K562 (cell line): ENCODE results near the gene HELZ. TPM values are rescaled to one million over a fixed set of nuclear protein-coding genes. Genes with fewer than 3 reads are reported as not detected.

ENCODE experiments used
- ATAC-seq: fragments of 200-7000 bp; cut with Tn5 transposase; 3 replicates; pipeline ENCODE4 v1.9.1; 2020; ENCODE audit warnings: moderate library complexity
- BruUV-seq: library from RNA; stranded (reverse); fragments of 400-500 nt; replicated peaks from 2 replicates; lab custom pipeline; 2021; lab: Mats Ljungman, UMichigan
- CTCF ChIA-PET: fragments of 300-600 bp; formaldehyde crosslinking; extraction: SDS; loops from one replicate; lab custom pipeline; 2021; ENCODE audit warnings: low intra/inter-chr PET ratio; lab: Yijun Ruan, JAX
- POLR2A ChIA-PET: fragments of 300-600, 350-650 bp; sonication (Branson Sonifier 250); formaldehyde crosslinking; extraction: SDS; loops from one replicate; lab custom pipeline; 2021; ENCODE audit warnings: antibody characterized with exemption, inconsistent platforms; lab: Yijun Ruan, JAX
- DNase-seq, 4 experiments: peaks; one replicate each; pipeline versions ENCODE4 v3.0.0 to v3.0.0-alpha.2; 2011 to 2018; ENCODE audit warnings: low spot score in 3 of 4, mixed read lengths in 3 of 4; ENCODE audit errors: extremely low read depth in 1 of 4
- FAIRE-seq: peaks from 2 replicates; lab custom pipeline; 2011; peaks lifted over from hg19 to GRCh38; lab: Jason Lieb, UNC
- H2AFZ ChIP-seq: 2 replicates; pipeline ENCODE4 v1.6.0; 2011; ENCODE audit warnings: low read depth, low read length, control low read depth, inconsistent platforms
- H3K27ac ChIP-seq: fragments of 200-600 bp; 3 replicates; pipeline ENCODE4 v1.8.0; 2011; ENCODE audit warnings: low read depth, mild to moderate bottlenecking, control low read depth, inconsistent platforms, low read length, moderate library complexity, mixed read lengths; ENCODE audit errors: extremely low read depth
- H3K27me3 ChIP-seq, 2 experiments: fragments of 300-600 bp in 1 of 2; 2 replicates in 1 of 2; 3 replicates in 1 of 2; pipeline versions ENCODE4 v1.6.0 to v1.8.0; 2011; ENCODE audit warnings: inconsistent platforms in 2 of 2, low read length in 2 of 2, mild to moderate bottlenecking in 1 of 2, mixed read lengths in 1 of 2, moderate library complexity in 1 of 2; ENCODE audit not compliant: control insufficient read depth in 2 of 2, insufficient read depth in 2 of 2
- H3K36me3 ChIP-seq: fragments of 300-600 bp; 3 replicates; pipeline ENCODE4 v1.8.0; 2011; ENCODE audit warnings: mild to moderate bottlenecking, low read length, inconsistent platforms; ENCODE audit not compliant: control insufficient read depth, insufficient read depth
- H3K4me1 ChIP-seq, 2 experiments: fragments of 200-600 bp in 1 of 2; replicated peaks in 1 of 2; 2 replicates in 1 of 2; 3 replicates in 1 of 2; pipeline versions ENCODE4 v1.5.1 to v1.8.0; 2011; ENCODE audit warnings: inconsistent platforms in 2 of 2, low read length in 2 of 2, mild to moderate bottlenecking in 1 of 2, mixed read lengths in 1 of 2, moderate library complexity in 1 of 2; ENCODE audit not compliant: control insufficient read depth in 2 of 2, insufficient read depth in 2 of 2
- H3K4me2 ChIP-seq: 2 replicates; pipeline ENCODE4 v1.6.1; 2011; ENCODE audit warnings: low read length, control low read depth, inconsistent platforms, mixed read lengths; ENCODE audit not compliant: insufficient read depth
- H3K4me3 ChIP-seq: fragments of 200-600 bp; sonication (generic), shearing (Covaris generic); 2 replicates; pipeline ENCODE4 v1.5.1; 2016; ENCODE audit warnings: control low read depth, inconsistent platforms
- H3K79me2 ChIP-seq: fragments of 200-600 bp; 3 replicates; pipeline ENCODE4 v1.8.0; 2011; ENCODE audit warnings: low read length, inconsistent platforms; ENCODE audit not compliant: control insufficient read depth, insufficient read depth
- H3K9ac ChIP-seq, 2 experiments: 2 replicates each; pipeline versions ENCODE4 v1.6.0 to v1.6.1; 2011; ENCODE audit warnings: low read depth in 2 of 2, low read length in 2 of 2, control low read depth in 1 of 2, inconsistent platforms in 1 of 2, mild to moderate bottlenecking in 1 of 2, mixed read lengths in 1 of 2; ENCODE audit not compliant: insufficient read depth in 1 of 2
- H3K9me1 ChIP-seq: one replicate; pipeline ENCODE4 v1.6.0; 2011; ENCODE audit warnings: inconsistent platforms, mild to moderate bottlenecking, low read length, moderate library complexity; ENCODE audit not compliant: control insufficient read depth, insufficient read depth
- H3K9me3 ChIP-seq: replicated peaks from 2 replicates; pipeline ENCODE4 v1.5.1; 2011; ENCODE audit warnings: low read depth, low read length, inconsistent platforms; ENCODE audit not compliant: control insufficient read depth, insufficient read depth
- H4K20me1 ChIP-seq: replicated peaks from 2 replicates; pipeline ENCODE4 v1.6.1; 2011; ENCODE audit warnings: low read length, inconsistent platforms, mixed read lengths; ENCODE audit not compliant: control insufficient read depth, insufficient read depth
- CEBPG ChIP-seq, 3 experiments: fragments of 200-800 bp in 1 of 3; sonication (Bioruptor generic) in 1 of 3; sonication (generic) in 1 of 3; formaldehyde crosslinking in 1 of 3; IDR thresholded peaks in 2 of 3; conservative IDR thresholded peaks in 1 of 3; 2 replicates each; pipeline versions ENCODE4 v1.6.1 to v1.8.0; 2016 to 2022; ENCODE audit warnings: missing compliant biosample characterization in 2 of 3, missing genetic modification characterization in 2 of 3, mild to moderate bottlenecking in 1 of 3, missing genetic modification reagents in 1 of 3
- CUX1 ChIP-seq: fragments of 200-800 bp; sonication (Bioruptor generic); IDR thresholded peaks from 2 replicates; pipeline ENCODE4 v1.6.1; 2016; ENCODE audit warnings: missing genetic modification characterization, missing compliant biosample characterization
- DDX20 ChIP-seq: fragments of 450-650 bp; IDR thresholded peaks from 2 replicates; pipeline ENCODE4 v1.6.1; 2016; ENCODE audit warnings: missing genetic modification characterization, low read depth, mild to moderate bottlenecking, missing compliant biosample characterization, moderate library complexity
- POU5F1 ChIP-seq: fragments of 150-350 bp; IDR thresholded peaks from 2 replicates; pipeline ENCODE4 v1.6.1; 2014; ENCODE audit warnings: borderline replicate concordance, low read length, low read depth, mild to moderate bottlenecking; ENCODE audit not compliant: partially characterized antibody
- TEAD4 ChIP-seq, 2 experiments: sonication (generic) in 1 of 2; formaldehyde crosslinking in 1 of 2; IDR thresholded peaks; 2 replicates each; pipeline versions ENCODE4 v1.6.1 to v1.8.0; 2012 to 2022; ENCODE audit warnings: borderline replicate concordance in 1 of 2, inconsistent platforms in 1 of 2, low read length in 1 of 2, mild to moderate bottlenecking in 1 of 2, missing genetic modification reagents in 1 of 2
- ZNF124 ChIP-seq: sonication (generic); formaldehyde crosslinking; IDR thresholded peaks from 2 replicates; pipeline ENCODE4 v1.8.1; 2022; ENCODE audit warnings: missing genetic modification reagents
- in situ Hi-C: fragments of 300-500 bp; cut with MboI; formaldehyde crosslinking; loops from 4 replicates; pipeline ENCODE4 v1.15.0; 2018; ENCODE audit warnings: inconsistent platforms, mixed read lengths
- intact Hi-C: fragments of 100-400 bp; cut with micrococcal nuclease; formaldehyde crosslinking; loops from 2 replicates; pipeline ENCODE4 v1.14.2; 2022
- polyA plus RNA-seq, 8 experiments: library from polyadenylated mRNA; depleted of rRNA in 4 of 8; stranded (reverse) in 5 of 8; unstranded in 3 of 8; fragments of >200 nt; fragmentation: Nextera tagmentation in 2 of 8; fragmentation: Illumina TruSeq in 1 of 8; extraction: Ambion mirVana in 2 of 8; extraction: Trizol in 1 of 8; gene quantifications; 2 replicates each; pipeline versions ENCODE4 v1.2.1 to v1.2.3, GENCODE V29; 2011 to 2014; ENCODE audit warnings: inconsistent platforms in 1 of 8, missing spikeins in 1 of 8
- total RNA-seq, 7 experiments: library from RNA; depleted of rRNA in 6 of 7; stranded (reverse); fragments of >200 nt in 6 of 7; fragmentation: Illumina TruSeq in 2 of 7; extraction: Trizol in 2 of 7; gene quantifications; 2 replicates each; pipeline versions ENCODE4 v1.2.1 to v1.2.3, GENCODE V29; 2011 to 2021; ENCODE audit warnings: low replicate concordance in 1 of 7
- TF ChIP-seq, protein P1 (sequence below), 2 experiments: fragments of 450-650 bp in 1 of 2; sonication (generic) in 1 of 2; formaldehyde crosslinking in 1 of 2; IDR thresholded peaks in 1 of 2; conservative IDR thresholded peaks in 1 of 2; 2 replicates each; pipeline versions ENCODE4 v1.6.1 to v1.8.1; 2016 to 2023; ENCODE audit warnings: mild to moderate bottlenecking in 2 of 2, moderate library complexity in 2 of 2, inconsistent platforms in 1 of 2, missing genetic modification reagents in 1 of 2

The HELZ gene
- total and polyA plus RNA-seq, 9 of the 15 experiments (the other 6 are each of a cell fraction or from before 2014, with no cell fraction given), result 5.2 to 39.8 (median 17.3) TPM

- TF ChIP-seq CUX1 (no peak), ZNF124 (no peak)
These were observed 15.7 kb downstream of the HELZ start (continued) for GRCh38 chr17:67229109-67229955.

- H3K36me3 ChIP-seq, result peaks cover 40% of the 10 kb centered on the region
- peaks cover 65% of the 10 kb centered on the region for H3K79me2 ChIP-seq
- ChIA-PET CTCF (no interaction called here), POLR2A (interaction anchor here (1.7 kb wide), 1 partner anchor 75 kb away, joined by 3 read pairs; no protein-coding TSS in a partner anchor)
- no peak overlapping the region for H3K4me3 ChIP-seq
- in situ Hi-C loops (no loop called here), intact Hi-C loops (no loop called here)
- DNase-seq, result no peak
- no peak for ATAC-seq
- BruUV-seq, result no TSS peak
- no peak overlapping the region for H3K9ac ChIP-seq
- H3K9me3 ChIP-seq, result no peaks in the 10 kb centered on the region
- no peak overlapping the region for H3K27ac ChIP-seq
- FAIRE-seq, result no peak
- TF ChIP-seq DDX20 (no peak), POU5F1 (no peak), TEAD4 (IDR thresholded peaks at IDR 0.05; ENCODE audit: low read length) (no peak), TEAD4 (CRISPR knock-in tag; IDR thresholded peaks at IDR 0.05; ENCODE audit: borderline replicate concordance) (no peak), CEBPG (CRISPR knock-in tag; IDR thresholded peaks at IDR 0.05) (no peak), CEBPG (tag; conservative IDR thresholded peaks at IDR 0.05 in 1 of 2, IDR thresholded peaks at IDR 0.05 in 1 of 2) (0 out of 4 replicates have a peak, but pooled peaks of 1 of the 2 experiments have one; percentile 17)
- TF ChIP-seq, protein P1, sequence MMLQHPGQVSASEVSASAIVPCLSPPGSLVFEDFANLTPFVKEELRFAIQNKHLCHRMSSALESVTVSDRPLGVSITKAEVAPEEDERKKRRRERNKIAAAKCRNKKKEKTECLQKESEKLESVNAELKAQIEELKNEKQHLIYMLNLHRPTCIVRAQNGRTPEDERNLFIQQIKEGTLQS (IDR thresholded peaks at IDR 0.05), result 0 out of 2 replicates have a peak, but pooled peaks have one; percentile 15
- TF ChIP-seq, protein P1 (CRISPR knock-in tag; conservative IDR thresholded peaks at IDR 0.05), result no peak
- no peak overlapping the region for H3K4me2 ChIP-seq
- H3K4me1 ChIP-seq, result no peaks in the 10 kb centered on the region; a peak in 1 of 5 replicates
- H3K27me3 ChIP-seq, result no peaks in the 10 kb centered on the region
- no peaks in the 10 kb centered on the region for H4K20me1 ChIP-seq
- no peaks in the 10 kb centered on the region for H3K9me1 ChIP-seq
- H2AFZ ChIP-seq, result no peak overlapping the region
These were observed 17.5 kb downstream of the HELZ start for GRCh38 chr17:67227488-67227887.
